HepG2 (cell line): Measurements from ENCODE around the gene KIFAP3. TPM values are rescaled to one million over a fixed set of nuclear protein-coding genes. Genes with fewer than 3 reads are reported as not detected.

Experiments used
- ARNTL ChIP-seq: sonication (generic); formaldehyde crosslinking; IDR thresholded peaks from 2 replicates; pipeline ENCODE4 v1.4.0; 2020; ENCODE audit warnings: mild to moderate bottlenecking, missing genetic modification reagents
- ETV6 ChIP-seq: sonication (generic); formaldehyde crosslinking; conservative IDR thresholded peaks from 2 replicates; pipeline ENCODE4 v1.4.0; 2020; ENCODE audit warnings: missing genetic modification reagents
- HNF4G ChIP-seq, 2 experiments: sonication (generic) in 1 of 2; formaldehyde crosslinking in 1 of 2; IDR thresholded peaks; 2 replicates each; pipeline versions ENCODE4 v1.4.0 to v1.6.1; 2011 to 2020; ENCODE audit warnings: borderline replicate concordance in 2 of 2, low read depth in 2 of 2, mild to moderate bottlenecking in 2 of 2, low read length in 1 of 2, missing genetic modification reagents in 1 of 2, moderate library complexity in 1 of 2
- LCORL ChIP-seq, 2 experiments: fragments of 450-650 bp in 1 of 2; sonication (generic) in 1 of 2; formaldehyde crosslinking in 1 of 2; IDR thresholded peaks; 2 replicates each; pipeline versions ENCODE4 v1.5.0 to v1.6.1; 2017 to 2020; ENCODE audit warnings: antibody characterized with exemption in 1 of 2, missing genetic modification reagents in 1 of 2
- NONO ChIP-seq, 2 experiments: fragments of 450-650 bp in 1 of 2; sonication (generic) in 1 of 2; formaldehyde crosslinking in 1 of 2; IDR thresholded peaks in 1 of 2; conservative IDR thresholded peaks in 1 of 2; 2 replicates each; pipeline versions ENCODE4 v1.6.1 to v1.8.0; 2017 to 2022; ENCODE audit warnings: mild to moderate bottlenecking in 1 of 2, missing genetic modification reagents in 1 of 2, moderate library complexity in 1 of 2
- PAWR ChIP-seq: sonication (generic); formaldehyde crosslinking; IDR thresholded peaks from 2 replicates; pipeline ENCODE4 v1.4.0; 2020; ENCODE audit warnings: missing genetic modification reagents, mild to moderate bottlenecking, borderline replicate concordance
- PAX8 ChIP-seq: sonication (generic); formaldehyde crosslinking; IDR thresholded peaks from 2 replicates; pipeline ENCODE4 v1.8.0; 2022; ENCODE audit warnings: mild to moderate bottlenecking, missing genetic modification reagents, borderline replicate concordance
- PRMT3 ChIP-seq: sonication (generic); formaldehyde crosslinking; IDR thresholded peaks from 2 replicates; pipeline ENCODE4 v1.8.1; 2022; ENCODE audit warnings: low read depth, mild to moderate bottlenecking, moderate library complexity, missing genetic modification reagents, borderline replicate concordance
- SRSF4 ChIP-seq: fragments of 200-400 bp; formaldehyde crosslinking; IDR thresholded peaks from one replicate; pipeline ENCODE4 v1.6.1; 2018; ENCODE audit warnings: mild to moderate bottlenecking, low read depth, low read length, moderate library complexity; ENCODE audit not compliant: poor library complexity, severe bottlenecking
- ZFAT ChIP-seq: sonication (generic); formaldehyde crosslinking; conservative IDR thresholded peaks from 2 replicates; pipeline ENCODE4 v1.8.1; 2023; ENCODE audit warnings: missing genetic modification reagents, inconsistent platforms
- ZNF552 ChIP-seq: sonication (generic); formaldehyde crosslinking; IDR thresholded peaks from 2 replicates; pipeline ENCODE4 v1.9.0; 2022; ENCODE audit warnings: missing genetic modification reagents, mild to moderate bottlenecking, borderline replicate concordance
- ZNF709 ChIP-seq: sonication (generic); formaldehyde crosslinking; IDR thresholded peaks from 2 replicates; pipeline ENCODE4 v1.5.0; 2020; ENCODE audit warnings: mild to moderate bottlenecking, missing genetic modification reagents
- polyA plus RNA-seq, 8 experiments: library from polyadenylated mRNA; depleted of rRNA in 3 of 8; stranded (reverse) in 7 of 8; unstranded in 1 of 8; fragments of >200 nt; fragmentation: Illumina TruSeq in 4 of 8; extraction: Trizol in 4 of 8; gene quantifications; 2 replicates each; pipeline versions ENCODE4 v1.2.1 to v1.2.3, GENCODE V29; 2011 to 2016; ENCODE audit warnings: low read depth in 4 of 8, missing spikeins in 1 of 8, mixed read lengths in 1 of 8; ENCODE audit not compliant: insufficient read depth in 1 of 8
- total RNA-seq, 5 experiments: library from RNA; depleted of rRNA; stranded (reverse); fragments of >200 nt; fragmentation: Illumina TruSeq; extraction: Trizol; gene quantifications; 2 replicates each; pipeline ENCODE4 v1.2.3, GENCODE V29; 2016; ENCODE audit warnings: low read depth in 1 of 5
- TF ChIP-seq, protein P1 (sequence below): sonication (generic); formaldehyde crosslinking; IDR thresholded peaks from 2 replicates; pipeline ENCODE4 v1.5.1; 2020; ENCODE audit warnings: missing genetic modification reagents, mild to moderate bottlenecking, borderline replicate concordance
- TF ChIP-seq, protein P2 (sequence below): sonication (generic); formaldehyde crosslinking; IDR thresholded peaks from 2 replicates; pipeline ENCODE4 v1.4.0; 2020; ENCODE audit warnings: missing genetic modification reagents
- TF ChIP-seq, protein P3 (sequence below): sonication (generic); formaldehyde crosslinking; IDR thresholded peaks from 2 replicates; pipeline ENCODE4 v1.5.1; 2020; ENCODE audit warnings: missing genetic modification reagents, mild to moderate bottlenecking, borderline replicate concordance
- TF ChIP-seq, protein P4 (sequence below), 2 experiments: sonication (generic) in 1 of 2; formaldehyde crosslinking in 1 of 2; IDR thresholded peaks; 2 replicates each; pipeline versions ENCODE4 v1.4.0 to v1.6.1; 2018 to 2020; ENCODE audit warnings: missing genetic modification reagents in 2 of 2, borderline replicate concordance in 1 of 2, low read depth in 1 of 2, mild to moderate bottlenecking in 1 of 2, missing biosample characterization in 1 of 2

KIFAP3 gene
- total and polyA plus RNA-seq, 2 of the 13 experiments (the other 11 are each of a cell fraction or from before 2014, with no cell fraction given): 3.4 to 10.0 TPM

DNA sequence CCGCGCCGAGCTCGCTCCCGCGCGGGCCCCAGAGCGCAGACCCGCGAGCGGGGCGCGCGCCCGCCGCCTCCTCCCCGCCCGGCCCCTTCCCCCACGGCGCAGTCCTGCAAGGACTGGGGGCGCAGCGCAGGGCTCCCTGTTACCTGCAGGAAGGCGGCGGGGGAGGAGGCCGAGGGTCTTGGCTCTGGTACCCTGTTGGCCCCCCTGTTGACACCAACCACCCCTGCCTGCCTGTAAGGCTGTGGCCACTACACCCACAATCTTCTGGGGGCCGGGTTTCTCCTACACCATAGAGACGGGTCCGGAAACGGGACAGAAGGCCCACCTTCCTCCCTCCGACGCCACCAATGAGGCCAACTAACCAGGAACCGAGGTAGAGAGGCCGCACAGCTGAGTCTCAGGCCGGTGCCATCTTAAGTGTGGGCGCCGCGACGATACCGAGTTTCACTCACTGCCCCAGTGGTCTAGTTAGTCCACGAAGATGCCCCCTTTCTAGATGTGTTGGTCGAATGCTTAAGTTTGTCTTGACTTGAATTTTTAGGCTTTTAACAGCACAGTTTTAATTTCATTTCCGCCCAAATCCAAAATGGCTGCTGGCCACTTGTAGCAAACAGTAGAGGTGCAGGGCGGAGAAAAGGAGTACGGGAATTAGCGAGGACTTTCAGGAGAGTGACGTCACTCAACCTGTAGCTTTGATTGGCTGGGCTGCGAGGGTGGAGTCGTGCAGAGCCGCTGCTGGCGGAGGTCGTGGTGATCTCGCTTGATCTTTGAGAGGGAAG is 180.7 kb downstream of the KIFAP3 start, which contains the start of gene SCYL3 (continued):
- no peak for TF ChIP-seq PAX8 (CRISPR knock-in tag)
- TF ChIP-seq ARNTL (CRISPR knock-in tag): no peak
- no peak for TF ChIP-seq PAWR (CRISPR knock-in tag)
- TF ChIP-seq, protein P1, sequence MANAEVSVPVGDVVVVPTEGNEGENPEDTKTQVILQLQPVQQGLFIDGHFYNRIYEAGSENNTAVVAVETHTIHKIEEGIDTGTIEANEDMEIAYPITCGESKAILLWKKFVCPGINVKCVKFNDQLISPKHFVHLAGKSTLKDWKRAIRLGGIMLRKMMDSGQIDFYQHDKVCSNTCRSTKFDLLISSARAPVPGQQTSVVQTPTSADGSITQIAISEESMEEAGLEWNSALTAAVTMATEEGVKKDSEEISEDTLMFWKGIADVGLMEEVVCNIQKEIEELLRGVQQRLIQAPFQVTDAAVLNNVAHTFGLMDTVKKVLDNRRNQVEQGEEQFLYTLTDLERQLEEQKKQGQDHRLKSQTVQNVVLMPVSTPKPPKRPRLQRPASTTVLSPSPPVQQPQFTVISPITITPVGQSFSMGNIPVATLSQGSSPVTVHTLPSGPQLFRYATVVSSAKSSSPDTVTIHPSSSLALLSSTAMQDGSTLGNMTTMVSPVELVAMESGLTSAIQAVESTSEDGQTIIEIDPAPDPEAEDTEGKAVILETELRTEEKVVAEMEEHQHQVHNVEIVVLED (CRISPR knock-in tag): peak; percentile 84
- TF ChIP-seq PRMT3 (CRISPR knock-in tag): no peak
- TF ChIP-seq LCORL (IDR thresholded peaks at IDR 0.05): peak; percentile 64; the same call in 1 of the 2 replicates
- no peak for TF ChIP-seq LCORL (CRISPR knock-in tag; IDR thresholded peaks at IDR 0.05)
- TF ChIP-seq ZNF709: 0 out of 2 replicates have a peak, but pooled peaks have one; percentile 56
- TF ChIP-seq, protein P2, sequence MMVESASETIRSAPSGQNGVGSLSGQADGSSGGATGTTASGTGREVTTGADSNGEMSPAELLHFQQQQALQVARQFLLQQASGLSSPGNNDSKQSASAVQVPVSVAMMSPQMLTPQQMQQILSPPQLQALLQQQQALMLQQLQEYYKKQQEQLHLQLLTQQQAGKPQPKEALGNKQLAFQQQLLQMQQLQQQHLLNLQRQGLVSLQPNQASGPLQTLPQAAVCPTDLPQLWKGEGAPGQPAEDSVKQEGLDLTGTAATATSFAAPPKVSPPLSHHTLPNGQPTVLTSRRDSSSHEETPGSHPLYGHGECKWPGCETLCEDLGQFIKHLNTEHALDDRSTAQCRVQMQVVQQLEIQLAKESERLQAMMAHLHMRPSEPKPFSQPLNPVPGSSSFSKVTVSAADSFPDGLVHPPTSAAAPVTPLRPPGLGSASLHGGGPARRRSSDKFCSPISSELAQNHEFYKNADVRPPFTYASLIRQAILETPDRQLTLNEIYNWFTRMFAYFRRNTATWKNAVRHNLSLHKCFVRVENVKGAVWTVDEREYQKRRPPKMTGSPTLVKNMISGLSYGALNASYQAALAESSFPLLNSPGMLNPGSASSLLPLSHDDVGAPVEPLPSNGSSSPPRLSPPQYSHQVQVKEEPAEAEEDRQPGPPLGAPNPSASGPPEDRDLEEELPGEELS (CRISPR knock-in tag): peak; percentile 21
- no peak for TF ChIP-seq HNF4G (IDR thresholded peaks at IDR 0.05; ENCODE audit: borderline replicate concordance, low read depth, low read length)
- TF ChIP-seq HNF4G (CRISPR knock-in tag; IDR thresholded peaks at IDR 0.05; ENCODE audit: borderline replicate concordance, low read depth): no peak
- TF ChIP-seq, protein P3, sequence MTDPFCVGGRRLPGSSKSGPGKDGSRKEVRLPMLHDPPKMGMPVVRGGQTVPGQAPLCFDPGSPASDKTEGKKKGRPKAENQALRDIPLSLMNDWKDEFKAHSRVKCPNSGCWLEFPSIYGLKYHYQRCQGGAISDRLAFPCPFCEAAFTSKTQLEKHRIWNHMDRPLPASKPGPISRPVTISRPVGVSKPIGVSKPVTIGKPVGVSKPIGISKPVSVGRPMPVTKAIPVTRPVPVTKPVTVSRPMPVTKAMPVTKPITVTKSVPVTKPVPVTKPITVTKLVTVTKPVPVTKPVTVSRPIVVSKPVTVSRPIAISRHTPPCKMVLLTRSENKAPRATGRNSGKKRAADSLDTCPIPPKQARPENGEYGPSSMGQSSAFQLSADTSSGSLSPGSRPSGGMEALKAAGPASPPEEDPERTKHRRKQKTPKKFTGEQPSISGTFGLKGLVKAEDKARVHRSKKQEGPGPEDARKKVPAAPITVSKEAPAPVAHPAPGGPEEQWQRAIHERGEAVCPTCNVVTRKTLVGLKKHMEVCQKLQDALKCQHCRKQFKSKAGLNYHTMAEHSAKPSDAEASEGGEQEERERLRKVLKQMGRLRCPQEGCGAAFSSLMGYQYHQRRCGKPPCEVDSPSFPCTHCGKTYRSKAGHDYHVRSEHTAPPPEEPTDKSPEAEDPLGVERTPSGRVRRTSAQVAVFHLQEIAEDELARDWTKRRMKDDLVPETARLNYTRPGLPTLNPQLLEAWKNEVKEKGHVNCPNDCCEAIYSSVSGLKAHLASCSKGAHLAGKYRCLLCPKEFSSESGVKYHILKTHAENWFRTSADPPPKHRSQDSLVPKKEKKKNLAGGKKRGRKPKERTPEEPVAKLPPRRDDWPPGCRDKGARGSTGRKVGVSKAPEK (CRISPR knock-in tag): no peak
- TF ChIP-seq ZNF552 (CRISPR knock-in tag): no peak; the same call in 1 of the 2 replicates
- no peak for TF ChIP-seq NONO (IDR thresholded peaks at IDR 0.05)
- TF ChIP-seq NONO (CRISPR knock-in tag; conservative IDR thresholded peaks at IDR 0.05): peak; percentile 39; the same call in 1 of the 2 replicates
- no peak for TF ChIP-seq ETV6 (CRISPR knock-in tag)
- TF ChIP-seq, protein P4, sequence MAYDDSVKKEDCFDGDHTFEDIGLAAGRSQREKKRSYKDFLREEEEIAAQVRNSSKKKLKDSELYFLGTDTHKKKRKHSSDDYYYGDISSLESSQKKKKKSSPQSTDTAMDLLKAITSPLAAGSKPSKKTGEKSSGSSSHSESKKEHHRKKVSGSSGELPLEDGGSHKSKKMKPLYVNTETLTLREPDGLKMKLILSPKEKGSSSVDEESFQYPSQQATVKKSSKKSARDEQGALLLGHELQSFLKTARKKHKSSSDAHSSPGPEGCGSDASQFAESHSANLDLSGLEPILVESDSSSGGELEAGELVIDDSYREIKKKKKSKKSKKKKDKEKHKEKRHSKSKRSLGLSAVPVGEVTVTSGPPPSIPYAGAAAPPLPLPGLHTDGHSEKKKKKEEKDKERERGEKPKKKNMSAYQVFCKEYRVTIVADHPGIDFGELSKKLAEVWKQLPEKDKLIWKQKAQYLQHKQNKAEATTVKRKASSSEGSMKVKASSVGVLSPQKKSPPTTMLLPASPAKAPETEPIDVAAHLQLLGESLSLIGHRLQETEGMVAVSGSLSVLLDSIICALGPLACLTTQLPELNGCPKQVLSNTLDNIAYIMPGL (CRISPR knock-in tag; IDR thresholded peaks at IDR 0.05; ENCODE audit: borderline replicate concordance in 1 of 2, low read depth in 1 of 2): peak; percentile 25 to 87; a peak in 2 of 4 replicates
- TF ChIP-seq SRSF4: no peak
- TF ChIP-seq ZFAT: no peak
